ENCODE measurements around the gene ASMTL.
"Not testable (repeated sequence)": the region's sequence is repeated elsewhere in the genome, so short reads cannot be mapped to it uniquely, and the experiment has no call there.

ASMTL gene

DNA sequence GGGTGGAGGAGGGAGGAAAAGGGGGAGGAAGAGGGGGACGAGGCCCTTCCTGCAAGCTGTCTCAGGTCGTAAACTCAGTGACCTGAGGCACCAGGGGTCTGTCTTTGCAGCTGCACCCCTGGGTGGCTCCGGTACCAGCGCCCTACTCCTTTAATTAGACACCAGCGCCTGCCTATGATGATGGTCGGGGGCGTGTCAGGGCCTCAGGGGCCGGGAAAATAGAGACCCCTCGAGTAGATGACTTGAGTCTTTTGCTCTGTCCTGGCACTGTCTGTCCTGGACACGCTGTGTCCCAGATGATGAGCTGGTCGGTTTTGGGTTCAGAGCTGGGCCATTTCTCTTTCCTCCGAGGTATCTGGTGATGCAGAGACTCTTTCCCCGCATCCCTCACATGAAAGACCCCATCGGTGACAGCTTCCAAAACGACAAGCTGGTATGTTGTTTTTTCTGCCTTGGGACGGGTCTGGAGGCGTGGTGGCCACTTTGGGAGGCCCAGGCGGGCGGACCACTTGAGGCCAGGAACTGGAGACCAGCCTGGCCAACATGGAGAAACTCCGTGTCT is 72.0 kb downstream of the ASMTL start:
- peaks cover 18% of the 10 kb centered on the region for H4K20me1 ChIP-seq (ENCODE audit: insufficient read depth, low read length)
- ATAC-seq (ENCODE audit: insufficient read depth, low read depth) (peak; percentile 15), DNase-seq (no peak)
- H3K36me3 ChIP-seq (ENCODE audit: insufficient read depth, low read length) = peaks cover 27% of the 10 kb centered on the region
- H3K79me2 ChIP-seq (ENCODE audit: insufficient read depth, low read length) = peaks cover 2% of the 10 kb centered on the region; the same call in 1 of the 2 replicates
- H3K4me1 ChIP-seq (ENCODE audit: insufficient read depth, low read length) = no peaks in the 10 kb centered on the region
- H3K27ac ChIP-seq (ENCODE audit: low read length) = no peak overlapping the region
- TF ChIP-seq, protein P1, sequence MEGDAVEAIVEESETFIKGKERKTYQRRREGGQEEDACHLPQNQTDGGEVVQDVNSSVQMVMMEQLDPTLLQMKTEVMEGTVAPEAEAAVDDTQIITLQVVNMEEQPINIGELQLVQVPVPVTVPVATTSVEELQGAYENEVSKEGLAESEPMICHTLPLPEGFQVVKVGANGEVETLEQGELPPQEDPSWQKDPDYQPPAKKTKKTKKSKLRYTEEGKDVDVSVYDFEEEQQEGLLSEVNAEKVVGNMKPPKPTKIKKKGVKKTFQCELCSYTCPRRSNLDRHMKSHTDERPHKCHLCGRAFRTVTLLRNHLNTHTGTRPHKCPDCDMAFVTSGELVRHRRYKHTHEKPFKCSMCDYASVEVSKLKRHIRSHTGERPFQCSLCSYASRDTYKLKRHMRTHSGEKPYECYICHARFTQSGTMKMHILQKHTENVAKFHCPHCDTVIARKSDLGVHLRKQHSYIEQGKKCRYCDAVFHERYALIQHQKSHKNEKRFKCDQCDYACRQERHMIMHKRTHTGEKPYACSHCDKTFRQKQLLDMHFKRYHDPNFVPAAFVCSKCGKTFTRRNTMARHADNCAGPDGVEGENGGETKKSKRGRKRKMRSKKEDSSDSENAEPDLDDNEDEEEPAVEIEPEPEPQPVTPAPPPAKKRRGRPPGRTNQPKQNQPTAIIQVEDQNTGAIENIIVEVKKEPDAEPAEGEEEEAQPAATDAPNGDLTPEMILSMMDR (IDR thresholded peaks at IDR 0.05; ENCODE audit: borderline replicate concordance, extremely low read depth, low read length, poor library complexity, severe bottlenecking) = no peak
- H3K4me2 ChIP-seq (ENCODE audit: insufficient read depth, low read length) = no peak overlapping the region
- no peak overlapping the region for H2AFZ ChIP-seq (ENCODE audit: low read depth, low read length)
- no peak overlapping the region for H3K4me3 ChIP-seq (ENCODE audit: low read depth in 1 of 2, low read length in 2 of 2)
- no peak overlapping the region for H3K9ac ChIP-seq (ENCODE audit: low read depth, low read length)
- no peaks in the 10 kb centered on the region for H3K27me3 ChIP-seq (ENCODE audit: insufficient read depth, low read length, poor library complexity)
- no peaks in the 10 kb centered on the region for H3K9me3 ChIP-seq (ENCODE audit: insufficient read depth, low read length, severe bottlenecking)

GRCh38 chrX:1378306-1378759 is 74.4 kb downstream of the ASMTL start:
- Histone ChIP-seq H3K9ac (ENCODE audit: low read depth, low read length) (no peak overlapping the region), H3K9me3 (ENCODE audit: insufficient read depth, low read length, severe bottlenecking) (no peaks in the 10 kb centered on the region), H4K20me1 (ENCODE audit: insufficient read depth, low read length) (peaks cover 5% of the 10 kb centered on the region; the same call in 1 of the 2 replicates), H2AFZ (ENCODE audit: low read depth, low read length) (no peak overlapping the region), H3K4me1 (ENCODE audit: insufficient read depth, low read length) (no peaks in the 10 kb centered on the region), H3K27me3 (ENCODE audit: insufficient read depth, low read length, poor library complexity) (no peaks in the 10 kb centered on the region), H3K79me2 (ENCODE audit: insufficient read depth, low read length) (no peaks in the 10 kb centered on the region), H3K36me3 (ENCODE audit: insufficient read depth, low read length) (peaks cover 5% of the 10 kb centered on the region; the same call in 1 of the 2 replicates), H3K4me2 (ENCODE audit: insufficient read depth, low read length) (no peak overlapping the region), H3K4me3 (ENCODE audit: low read depth in 1 of 2, low read length in 2 of 2) (no peak overlapping the region), H3K27ac (ENCODE audit: low read length) (no peak overlapping the region)
- peak; percentile 6 for DNase-seq
- TF ChIP-seq, protein P1 (IDR thresholded peaks at IDR 0.05; ENCODE audit: borderline replicate concordance, extremely low read depth, low read length, poor library complexity, severe bottlenecking) = no peak
- TF ChIP-seq EZH2 (IDR thresholded peaks at IDR 0.05; ENCODE audit: borderline replicate concordance, low read depth, low read length, severe bottlenecking) = no peak
- ATAC-seq (ENCODE audit: insufficient read depth, low read depth) = no peak

DNA sequence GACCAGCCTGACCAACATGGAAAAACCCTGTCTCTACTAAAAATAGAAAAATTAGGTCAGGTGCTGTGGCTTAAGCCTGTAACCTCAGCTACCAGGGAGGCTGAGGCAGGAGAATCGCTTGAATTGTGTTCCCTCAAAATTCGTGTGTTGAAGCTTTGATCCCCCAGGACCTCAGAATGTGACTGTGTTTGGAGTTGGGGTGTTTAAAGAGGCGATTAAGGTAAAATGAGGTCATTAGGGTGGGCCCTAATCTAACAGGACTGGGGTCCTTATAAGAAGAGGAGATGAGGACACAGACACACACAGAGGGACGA is 84.4 kb downstream of the ASMTL start:
- Histone ChIP-seq H3K4me1 (ENCODE audit: insufficient read depth, low read length) (no peaks in the 10 kb centered on the region), H3K79me2 (ENCODE audit: insufficient read depth, low read length) (no peaks in the 10 kb centered on the region), H3K9ac (ENCODE audit: low read depth, low read length) (no peak overlapping the region), H4K20me1 (ENCODE audit: insufficient read depth, low read length) (no peaks in the 10 kb centered on the region), H3K27ac (ENCODE audit: low read length) (no peak overlapping the region), H3K27me3 (ENCODE audit: insufficient read depth, low read length, poor library complexity) (no peaks in the 10 kb centered on the region), H3K9me3 (ENCODE audit: insufficient read depth, low read length, severe bottlenecking) (no peaks in the 10 kb centered on the region), H3K36me3 (ENCODE audit: insufficient read depth, low read length) (no peaks in the 10 kb centered on the region), H3K4me2 (ENCODE audit: insufficient read depth, low read length) (no peak overlapping the region), H2AFZ (ENCODE audit: low read depth, low read length) (no peak overlapping the region), H3K4me3 (ENCODE audit: low read depth in 1 of 2, low read length in 2 of 2) (no peak overlapping the region)
- no peak for DNase-seq
- no peak for ATAC-seq (ENCODE audit: insufficient read depth, low read depth)
- TF ChIP-seq, protein P1 (IDR thresholded peaks at IDR 0.05; ENCODE audit: borderline replicate concordance, extremely low read depth, low read length, poor library complexity, severe bottlenecking) = no peak
- TF ChIP-seq EZH2 (IDR thresholded peaks at IDR 0.05; ENCODE audit: borderline replicate concordance, low read depth, low read length, severe bottlenecking) = no peak

- not testable (repeated sequence) for H2AFZ ChIP-seq (ENCODE audit: low read depth, low read length); ATAC-seq (ENCODE audit: insufficient read depth, low read depth); H3K36me3 ChIP-seq (ENCODE audit: insufficient read depth, low read length); H3K4me2 ChIP-seq (ENCODE audit: insufficient read depth, low read length); H4K20me1 ChIP-seq (ENCODE audit: insufficient read depth, low read length); H3K9ac ChIP-seq (ENCODE audit: low read depth, low read length); H3K4me1 ChIP-seq (ENCODE audit: insufficient read depth, low read length); H3K27ac ChIP-seq (ENCODE audit: low read length); H3K27me3 ChIP-seq (ENCODE audit: insufficient read depth, low read length, poor library complexity); H3K4me3 ChIP-seq (ENCODE audit: low read depth in 1 of 2, low read length in 2 of 2); H3K9me3 ChIP-seq (ENCODE audit: insufficient read depth, low read length, severe bottlenecking); H3K79me2 ChIP-seq (ENCODE audit: insufficient read depth, low read length); DNase-seq
Measured at GRCh38 chrX:1366363-1366762, 86.3 kb downstream of the ASMTL start.

Measured in DND-41 (cell line).